Measurements from ENCODE around the gene HCK. TPM values are rescaled to one million over a fixed set of nuclear protein-coding genes. Genes with fewer than 3 reads are reported as not detected.

Gene HCK
- total and polyA plus RNA-seq, 8 donors: 0.42 to 12.9 (median 2.2) TPM

- Histone ChIP-seq H3K27ac (no peak overlapping the region), H3K9me3 (no peaks in the 10 kb centered on the region), H3K36me3 (peaks cover 0 to 8% (median 0%) of the 10 kb centered on the region in 3 donors), H3K27me3 (no peaks in the 10 kb centered on the region), H3K4me3 (no peak overlapping the region), H3K4me1 (no peaks in the 10 kb centered on the region)
- ATAC-seq: no peak
- 77 to 80% methylated on average over 3 of the region's 3 CpGs for WGBS, 2 donors
- intact Hi-C loops (cut with DNase I): no loop called here
- no peak for DNase-seq
- no peak for FAIRE-seq
- no peak for TF ChIP-seq CTCF (IDR thresholded peaks at IDR 0.05)
Observed at GRCh38 chr20:32135983-32136515, 84.0 kb downstream of the HCK start.

- no peak overlapping the region for H3K27ac ChIP-seq
- H3K27me3 ChIP-seq: no peaks in the 10 kb centered on the region
- intact Hi-C loops (cut with DNase I): no loop called here
- no peak for TF ChIP-seq CTCF (IDR thresholded peaks at IDR 0.05)
- H3K9me3 ChIP-seq: no peaks in the 10 kb centered on the region
- peaks cover 5 to 34% (median 19%) of the 10 kb centered on the region in 3 donors for H3K36me3 ChIP-seq
- DNase-seq: no peak
- H3K4me3 ChIP-seq: no peak overlapping the region
- ATAC-seq: no peak
- no peak for FAIRE-seq
- 94 to 96% methylated on average over 8 of the region's 8 CpGs for WGBS, 2 donors
- no peaks in the 10 kb centered on the region for H3K4me1 ChIP-seq
Observed at GRCh38 chr20:32138921-32139320, 86.9 kb downstream of the HCK start.

- Histone ChIP-seq H3K9me3 (no peaks in the 10 kb centered on the region), H3K4me3 (no peak overlapping the region), H3K36me3 (peaks cover 12 to 45% (median 28%) of the 10 kb centered on the region in 3 donors), H3K4me1 (no peaks in the 10 kb centered on the region), H3K27ac (no peak overlapping the region), H3K27me3 (no peaks in the 10 kb centered on the region)
- no peak for FAIRE-seq
- ATAC-seq: no peak
- TF ChIP-seq CTCF (IDR thresholded peaks at IDR 0.05): no peak
- whole genome bisulfite sequencing, 2 donors: 84 to 87% methylated on average over 3 of the region's 3 CpGs
- DNase-seq: no peak
- intact Hi-C loops (cut with DNase I): no loop called here
Observed at GRCh38 chr20:32139947-32140346, 87.9 kb downstream of the HCK start.

GRCh38 chr20:32140603-32141002, 88.6 kb downstream of the HCK start:
- no peak for DNase-seq

More at GRCh38 chr20:32140603-32141002, 88.6 kb downstream of the HCK start:
- 75 to 98% methylated on average over 4 of the region's 4 CpGs for WGBS, 2 donors
- Histone ChIP-seq H3K36me3 (peaks cover 12 to 51% (median 31%) of the 10 kb centered on the region in 3 donors), H3K4me3 (no peak overlapping the region), H3K4me1 (no peaks in the 10 kb centered on the region), H3K9me3 (no peaks in the 10 kb centered on the region), H3K27ac (no peak overlapping the region), H3K27me3 (no peaks in the 10 kb centered on the region)
- intact Hi-C loops (cut with DNase I): no loop called here
- FAIRE-seq (no peak), ATAC-seq (no peak)
- no peak for TF ChIP-seq CTCF (IDR thresholded peaks at IDR 0.05)

Data from pancreas (tissue), 10 donors.